ENCODE data around the gene WDHD1. TPM values are rescaled to one million over a fixed set of nuclear protein-coding genes. Genes with fewer than 3 reads are reported as not detected.
"Not testable (repeated sequence)": the region's sequence is repeated elsewhere in the genome, so short reads cannot be mapped to it uniquely, and the experiment has no call there.

Gene WDHD1, protein sequence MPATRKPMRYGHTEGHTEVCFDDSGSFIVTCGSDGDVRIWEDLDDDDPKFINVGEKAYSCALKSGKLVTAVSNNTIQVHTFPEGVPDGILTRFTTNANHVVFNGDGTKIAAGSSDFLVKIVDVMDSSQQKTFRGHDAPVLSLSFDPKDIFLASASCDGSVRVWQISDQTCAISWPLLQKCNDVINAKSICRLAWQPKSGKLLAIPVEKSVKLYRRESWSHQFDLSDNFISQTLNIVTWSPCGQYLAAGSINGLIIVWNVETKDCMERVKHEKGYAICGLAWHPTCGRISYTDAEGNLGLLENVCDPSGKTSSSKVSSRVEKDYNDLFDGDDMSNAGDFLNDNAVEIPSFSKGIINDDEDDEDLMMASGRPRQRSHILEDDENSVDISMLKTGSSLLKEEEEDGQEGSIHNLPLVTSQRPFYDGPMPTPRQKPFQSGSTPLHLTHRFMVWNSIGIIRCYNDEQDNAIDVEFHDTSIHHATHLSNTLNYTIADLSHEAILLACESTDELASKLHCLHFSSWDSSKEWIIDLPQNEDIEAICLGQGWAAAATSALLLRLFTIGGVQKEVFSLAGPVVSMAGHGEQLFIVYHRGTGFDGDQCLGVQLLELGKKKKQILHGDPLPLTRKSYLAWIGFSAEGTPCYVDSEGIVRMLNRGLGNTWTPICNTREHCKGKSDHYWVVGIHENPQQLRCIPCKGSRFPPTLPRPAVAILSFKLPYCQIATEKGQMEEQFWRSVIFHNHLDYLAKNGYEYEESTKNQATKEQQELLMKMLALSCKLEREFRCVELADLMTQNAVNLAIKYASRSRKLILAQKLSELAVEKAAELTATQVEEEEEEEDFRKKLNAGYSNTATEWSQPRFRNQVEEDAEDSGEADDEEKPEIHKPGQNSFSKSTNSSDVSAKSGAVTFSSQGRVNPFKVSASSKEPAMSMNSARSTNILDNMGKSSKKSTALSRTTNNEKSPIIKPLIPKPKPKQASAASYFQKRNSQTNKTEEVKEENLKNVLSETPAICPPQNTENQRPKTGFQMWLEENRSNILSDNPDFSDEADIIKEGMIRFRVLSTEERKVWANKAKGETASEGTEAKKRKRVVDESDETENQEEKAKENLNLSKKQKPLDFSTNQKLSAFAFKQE
- 14.8 and 16.3 TPM in 2 replicates for total RNA-seq (2014; rRNA removed; shearing (Covaris generic))
- polyA plus RNA-seq (2015; cell fraction: cytosol; rRNA removed): 10.2 and 12.6 TPM in 2 replicates
- 21.8 and 23.4 TPM in 2 replicates for polyA plus RNA-seq (2015; cell fraction: nucleus; rRNA removed)

DNA sequence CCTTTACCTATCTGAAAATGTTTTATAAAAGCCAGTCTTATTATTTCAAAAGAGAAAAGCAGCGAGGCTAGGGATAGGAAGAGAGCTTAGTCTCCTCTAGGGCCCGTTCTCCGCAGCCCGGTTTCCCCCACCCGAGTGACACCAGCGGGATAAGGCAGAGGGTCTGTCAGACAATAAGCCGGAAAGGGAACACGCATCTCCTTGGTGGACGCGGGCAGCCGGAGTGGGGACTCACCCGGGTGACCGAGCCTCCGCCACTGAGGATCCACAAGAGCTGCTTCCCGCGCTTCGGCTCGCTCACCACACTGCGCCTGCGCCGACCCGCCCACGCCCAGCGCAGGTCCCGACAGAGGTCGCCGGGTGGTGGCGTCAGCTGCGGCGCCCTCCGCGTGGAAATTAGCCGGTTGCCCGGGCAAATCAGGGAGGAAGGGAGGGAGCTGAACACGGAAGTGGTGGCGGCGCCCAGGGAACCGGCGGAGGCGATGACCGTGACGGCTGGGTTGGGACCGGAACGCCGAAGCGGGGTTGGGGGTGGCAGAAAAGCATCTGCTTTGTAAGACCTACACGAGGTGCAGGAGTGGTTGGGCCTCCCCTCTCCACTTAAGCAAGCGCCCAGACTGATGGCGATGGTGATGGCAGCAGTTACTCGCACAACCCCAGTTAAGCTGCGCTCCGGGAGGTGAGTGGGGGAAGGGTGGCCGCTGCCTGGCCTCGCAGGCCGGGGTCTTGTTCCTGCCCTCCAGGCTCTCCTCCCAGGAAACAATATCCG, at the start of gene WDHD1, which contains the start of gene SOCS4:
WDHD1 (minus strand) TSS at position 307 of the 769 bp plus-strand sequence. CDS start 312 bp downstream, outside the sequence.
SOCS4 (plus strand) TSS at position 444 of the 769 bp plus-strand sequence. CDS start 15,806 bp downstream, outside the sequence.
- peak; percentile 95 for DNase-seq (ENCODE audit: low read depth)

DNA sequence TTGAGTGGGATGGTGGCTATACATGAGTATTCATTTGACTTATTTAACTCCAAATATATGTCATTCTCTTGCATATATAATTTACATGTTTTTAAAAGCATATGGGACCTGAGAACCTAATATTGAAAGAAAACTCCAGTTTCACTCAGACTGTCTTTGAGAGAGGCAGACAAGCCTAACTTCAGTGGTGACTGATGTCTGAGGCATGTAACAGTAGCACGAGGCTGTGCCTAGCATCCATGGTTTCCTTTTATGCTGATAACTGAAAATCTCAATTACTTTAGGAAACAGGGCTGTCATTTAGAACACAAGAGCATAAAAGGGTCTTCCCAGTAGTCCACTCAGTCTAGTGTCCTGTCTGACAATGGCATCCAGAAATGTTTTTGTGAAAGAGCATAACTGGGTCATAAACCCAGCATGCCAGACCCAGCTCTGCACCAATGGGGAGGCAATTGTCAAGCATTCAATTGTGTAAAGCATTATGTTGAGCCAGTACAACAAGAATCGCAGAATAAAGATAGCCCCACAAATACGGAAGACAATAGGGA, 48.8 kb upstream of the WDHD1 start:
- DNase-seq (ENCODE audit: low read depth): no peak

DNA sequence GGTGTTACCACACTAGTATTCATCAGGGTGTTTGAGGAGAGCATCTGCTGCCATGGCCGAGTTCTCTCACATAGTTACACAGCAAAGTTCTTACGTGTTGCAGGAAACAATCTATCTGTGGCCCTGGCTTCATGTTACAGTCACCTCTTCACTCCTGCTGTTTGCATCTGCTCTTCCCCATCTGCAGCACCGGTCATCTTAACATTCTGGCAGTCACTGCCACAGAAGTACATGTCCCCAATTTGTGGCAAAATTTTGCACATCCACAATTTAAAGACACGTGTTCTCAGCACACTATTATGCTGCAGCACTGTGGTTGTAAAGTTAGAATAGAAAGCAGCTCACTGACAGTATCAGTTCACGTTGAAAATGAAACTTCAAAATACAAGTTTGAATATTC, 47.8 kb upstream of the WDHD1 start:
- DNase-seq (ENCODE audit: low read depth): no peak

DNA sequence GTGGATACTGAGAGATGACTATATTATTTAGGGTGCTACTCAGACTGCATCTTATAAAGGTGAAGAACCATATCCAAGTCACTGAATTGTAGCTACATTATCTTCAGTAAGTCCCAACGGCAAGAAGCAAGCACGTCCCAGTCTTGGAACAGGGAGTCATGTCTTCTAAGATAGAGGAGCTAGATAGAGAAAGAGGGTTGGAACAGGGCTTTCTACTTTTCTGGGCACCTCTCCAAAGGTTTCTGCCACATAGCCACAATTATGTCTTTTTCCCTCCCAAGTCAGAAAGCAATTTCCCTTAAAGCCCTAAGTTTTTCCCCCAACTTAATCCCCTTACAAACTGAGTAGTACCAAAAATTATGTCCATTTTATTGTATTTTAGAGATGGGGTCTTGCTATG, 47.0 kb upstream of the WDHD1 start:
- DNase-seq (ENCODE audit: low read depth): peak; percentile 45

DNA sequence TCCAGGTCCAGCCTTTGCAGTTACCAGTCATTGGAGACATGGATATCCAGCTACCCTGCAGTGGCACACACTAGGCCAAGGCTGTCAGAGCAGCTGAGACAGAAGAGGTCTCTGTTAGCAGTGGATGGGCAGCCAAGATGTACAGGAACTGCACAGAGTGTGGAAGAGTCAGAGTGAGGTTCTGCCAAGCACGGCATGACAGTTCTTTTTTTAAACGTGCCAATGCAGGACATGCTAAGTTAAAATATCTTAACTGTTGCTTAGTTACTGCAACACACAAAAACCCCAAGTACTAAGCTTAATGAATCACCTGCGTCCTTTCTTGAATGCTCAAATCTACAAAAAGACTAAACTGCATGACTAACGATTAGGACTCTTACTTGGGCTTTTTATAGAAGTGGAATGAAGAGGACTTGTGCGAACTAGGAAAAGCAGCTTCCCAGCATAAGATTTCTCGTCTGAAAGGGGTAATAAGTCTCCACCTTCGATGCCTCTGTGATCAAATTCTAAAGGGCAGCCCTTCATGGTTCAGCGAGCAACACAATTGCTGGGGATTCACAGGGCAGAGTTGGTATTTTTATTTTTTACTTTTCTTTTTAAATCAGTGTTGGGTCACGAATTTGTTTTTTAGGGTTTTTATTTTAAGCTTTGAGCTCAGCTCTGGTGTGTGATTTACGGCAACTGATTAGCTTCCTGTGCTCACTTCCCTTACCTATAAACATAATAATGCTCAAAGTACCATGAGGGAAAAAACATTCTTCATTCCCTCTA, 45.2 kb upstream of the WDHD1 start:
- peak; percentile 91 for DNase-seq (ENCODE audit: low read depth)

DNA sequence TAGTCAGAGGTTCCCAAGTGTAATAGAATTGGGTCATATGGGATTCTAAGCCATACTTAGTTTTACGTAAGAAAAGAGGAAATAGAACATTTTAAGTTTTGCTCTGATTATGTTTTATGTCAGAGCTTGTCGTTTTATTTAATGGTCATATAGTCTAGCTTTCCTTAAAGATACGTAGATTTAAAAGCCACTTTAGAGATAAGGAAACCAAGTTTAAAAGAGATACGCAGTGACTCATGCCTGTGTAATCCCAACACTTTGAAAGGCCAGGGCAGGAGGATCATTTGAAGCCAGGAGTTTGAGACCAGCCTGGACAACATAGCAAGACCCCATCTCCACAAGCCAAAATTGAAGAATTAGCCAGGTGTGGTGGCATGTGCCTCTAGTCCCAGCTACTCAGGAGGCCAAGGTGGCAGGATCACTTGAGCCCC, 44.1 kb upstream of the WDHD1 start:
- no peak for DNase-seq (ENCODE audit: low read depth)

DNA sequence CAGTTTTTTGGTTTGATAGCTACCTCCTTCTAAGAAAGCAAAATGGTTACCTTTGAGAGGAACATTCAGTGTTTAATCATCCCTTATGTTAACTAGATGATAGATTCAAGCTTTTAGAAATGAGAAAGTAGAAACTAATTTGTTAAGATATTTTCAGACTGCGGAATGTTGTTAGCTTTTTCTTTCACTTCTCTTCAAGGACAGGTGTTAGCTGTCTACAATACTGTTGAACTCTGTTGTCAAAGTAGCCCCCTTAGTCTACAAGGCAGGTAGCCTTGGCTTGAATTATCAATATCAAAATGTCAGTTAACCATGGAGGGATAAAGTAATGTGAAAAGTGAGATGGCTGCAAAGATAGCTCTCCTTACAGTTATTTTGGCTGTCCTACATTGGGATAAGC, 39.3 kb upstream of the WDHD1 start:
- DNase-seq (ENCODE audit: low read depth): no peak

DNA sequence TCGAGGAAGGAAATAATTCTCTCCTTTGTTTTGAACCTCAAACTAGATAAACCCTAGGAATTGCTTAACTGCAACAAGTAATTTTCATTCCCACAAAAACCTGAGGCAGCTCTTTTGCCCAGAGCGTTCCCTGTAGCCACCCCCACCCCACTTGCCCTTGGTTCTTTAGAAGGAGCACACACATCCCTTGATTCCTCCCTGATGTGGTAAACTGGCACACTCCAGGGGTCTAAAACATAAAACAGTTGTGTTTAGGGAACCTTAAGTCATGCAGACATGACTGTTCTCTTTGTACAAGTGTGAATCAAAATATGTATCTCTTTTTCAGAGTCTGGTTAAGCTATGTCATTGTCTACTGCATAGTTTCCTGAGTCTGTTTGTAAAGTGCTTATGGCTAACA, 38.5 kb upstream of the WDHD1 start:
- DNase-seq (ENCODE audit: low read depth): no peak

DNA sequence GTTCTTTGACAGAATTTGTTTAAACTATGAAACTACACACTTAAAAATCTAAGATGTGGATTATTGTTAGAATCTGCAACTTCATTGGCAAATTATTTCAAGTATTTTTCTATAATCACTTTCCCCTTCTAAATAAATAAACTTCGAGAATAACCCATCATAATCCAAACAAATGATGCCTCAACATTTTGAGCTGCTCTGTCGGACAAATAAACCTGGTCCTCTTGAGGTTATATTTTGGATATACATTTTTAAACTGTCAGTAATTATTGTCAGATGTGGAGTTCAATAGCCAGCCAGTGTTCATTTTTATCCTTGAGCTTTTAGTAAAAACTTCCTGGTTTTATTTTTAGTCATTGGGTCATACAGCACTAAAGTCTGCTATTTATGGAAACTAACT, 38.0 kb upstream of the WDHD1 start:
- DNase-seq (ENCODE audit: low read depth): not testable (repeated sequence)

DNA sequence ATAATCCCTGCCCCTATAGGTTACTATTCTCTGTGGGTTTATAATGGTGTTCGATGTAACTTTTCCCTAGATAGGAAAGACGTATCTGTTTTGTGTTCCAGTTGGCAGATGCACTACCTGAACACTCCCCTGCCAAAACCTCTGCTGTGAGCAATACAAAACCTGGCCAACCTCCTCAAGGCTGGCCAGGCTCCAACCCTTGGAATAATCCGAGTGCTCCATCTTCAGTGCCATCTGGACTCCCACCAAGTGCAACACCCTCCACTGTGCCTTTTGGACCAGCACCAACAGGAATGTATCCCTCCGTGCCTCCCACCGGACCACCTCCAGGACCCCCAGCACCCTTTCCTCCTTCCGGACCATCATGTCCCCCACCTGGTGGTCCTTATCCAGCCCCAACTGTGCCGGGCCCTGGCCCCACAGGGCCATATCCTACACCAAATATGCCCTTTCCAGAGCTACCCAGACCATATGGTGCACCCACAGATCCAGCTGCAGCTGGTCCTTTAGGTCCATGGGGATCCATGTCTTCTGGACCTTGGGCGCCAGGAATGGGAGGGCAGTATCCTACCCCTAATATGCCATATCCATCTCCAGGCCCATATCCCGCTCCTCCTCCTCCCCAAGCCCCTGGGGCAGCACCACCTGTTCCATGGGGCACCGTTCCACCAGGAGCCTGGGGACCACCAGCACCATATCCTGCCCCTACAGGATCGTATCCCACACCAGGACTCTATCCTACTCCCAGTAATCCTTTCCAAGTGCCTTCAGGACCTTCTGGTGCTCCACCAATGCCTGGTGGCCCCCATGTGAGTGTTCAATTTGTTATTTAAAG, 35.8 kb upstream of the WDHD1 start:
- no peak for DNase-seq (ENCODE audit: low read depth)

DNA sequence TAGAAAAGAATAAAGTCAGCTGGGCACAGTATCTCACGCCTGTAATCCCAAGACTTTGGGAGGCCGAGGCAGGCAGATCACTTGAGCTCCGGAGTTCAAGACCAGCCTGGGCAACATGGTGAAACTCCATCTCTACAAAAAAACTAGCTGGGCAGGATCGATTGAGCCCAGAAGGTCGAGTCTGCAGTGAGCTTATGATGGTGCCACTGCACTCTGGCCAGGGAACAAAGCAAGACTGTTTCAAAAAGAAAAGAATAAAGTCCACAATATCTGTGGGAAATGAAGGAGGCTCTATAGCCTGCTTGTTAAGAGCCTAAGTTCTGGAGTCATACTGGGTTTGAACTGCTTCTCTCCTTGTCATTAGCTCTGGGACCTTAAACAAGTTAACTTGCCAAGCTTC, 32.4 kb upstream of the WDHD1 start:
- no peak for DNase-seq (ENCODE audit: low read depth)

DNA sequence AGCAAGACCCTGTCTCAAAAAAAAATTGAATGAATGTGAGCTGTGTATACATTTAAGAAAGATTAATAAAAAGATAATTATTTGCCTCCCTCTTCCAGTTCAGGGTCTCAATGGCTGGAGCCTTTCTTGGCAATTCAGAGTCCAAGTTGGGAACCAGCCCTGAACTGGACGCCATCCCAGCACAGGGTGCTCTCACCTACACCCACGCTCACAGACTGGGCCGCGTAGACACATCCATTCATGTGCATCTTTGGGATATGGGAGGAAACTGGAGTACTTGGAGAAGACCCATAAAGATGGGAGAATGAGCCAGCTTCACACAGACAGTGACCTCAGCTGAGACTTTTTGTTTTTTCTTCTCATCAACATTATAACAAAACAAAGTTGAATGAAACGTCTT, 31.0 kb upstream of the WDHD1 start:
- DNase-seq (ENCODE audit: low read depth): no peak

DNA sequence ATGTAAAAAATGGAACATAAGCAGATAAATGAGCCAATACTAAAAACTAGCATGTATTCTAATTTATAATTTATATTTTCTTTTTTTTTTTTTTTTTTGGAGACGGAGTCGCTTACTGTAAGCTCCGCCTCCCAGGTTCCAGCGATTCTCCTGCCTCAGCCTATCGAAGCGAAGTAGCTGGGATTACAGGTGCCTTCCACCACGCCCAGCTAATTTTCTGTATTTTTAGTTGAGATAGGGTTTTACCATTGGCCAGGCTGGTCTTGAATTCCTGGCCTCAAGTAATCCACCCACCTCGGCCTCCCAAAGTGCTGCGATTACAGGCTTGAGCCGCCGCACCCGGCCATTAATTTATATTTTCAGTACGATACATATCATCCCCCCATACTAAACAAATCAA, 27.2 kb upstream of the WDHD1 start:
- no peak for DNase-seq (ENCODE audit: low read depth)

DNA sequence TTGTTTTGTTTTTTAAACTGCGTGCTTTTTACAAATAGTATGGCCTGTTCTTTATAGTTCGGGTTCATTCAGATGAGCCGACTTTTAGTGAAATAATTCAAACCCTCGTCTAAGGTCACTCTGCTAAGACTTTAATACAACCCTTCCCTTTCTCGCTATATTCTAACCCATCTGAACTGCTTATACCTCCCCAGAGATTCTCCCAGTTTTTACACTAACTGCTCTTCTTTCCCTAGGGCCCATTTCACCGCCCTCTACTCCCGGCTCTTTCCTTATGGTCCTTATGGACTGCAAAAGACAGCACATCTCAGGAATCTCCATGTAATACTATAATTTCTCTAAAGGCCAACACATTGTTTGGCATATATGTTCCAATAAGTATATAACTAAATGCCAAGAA, 26.6 kb upstream of the WDHD1 start:
- DNase-seq (ENCODE audit: low read depth): no peak

DNA sequence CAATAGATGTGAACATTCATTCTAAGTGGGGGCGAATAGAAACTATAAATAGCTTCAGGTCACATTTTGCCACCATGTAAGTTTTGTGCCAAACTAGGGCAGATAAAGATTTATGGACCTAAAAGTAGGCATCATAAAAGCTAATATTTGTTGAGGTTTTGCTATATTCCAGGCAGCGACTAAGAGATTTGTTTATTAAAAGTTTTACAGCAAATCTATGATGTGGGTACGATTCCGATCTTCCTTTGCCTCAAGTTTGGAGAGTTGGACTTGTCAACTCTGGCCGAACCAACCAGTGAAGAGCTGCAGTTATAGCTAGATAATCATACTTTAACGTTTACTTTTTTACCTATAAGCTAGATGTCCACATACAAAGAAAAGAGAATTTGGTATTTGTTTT, 26.1 kb upstream of the WDHD1 start:
- no peak for DNase-seq (ENCODE audit: low read depth)

DNA sequence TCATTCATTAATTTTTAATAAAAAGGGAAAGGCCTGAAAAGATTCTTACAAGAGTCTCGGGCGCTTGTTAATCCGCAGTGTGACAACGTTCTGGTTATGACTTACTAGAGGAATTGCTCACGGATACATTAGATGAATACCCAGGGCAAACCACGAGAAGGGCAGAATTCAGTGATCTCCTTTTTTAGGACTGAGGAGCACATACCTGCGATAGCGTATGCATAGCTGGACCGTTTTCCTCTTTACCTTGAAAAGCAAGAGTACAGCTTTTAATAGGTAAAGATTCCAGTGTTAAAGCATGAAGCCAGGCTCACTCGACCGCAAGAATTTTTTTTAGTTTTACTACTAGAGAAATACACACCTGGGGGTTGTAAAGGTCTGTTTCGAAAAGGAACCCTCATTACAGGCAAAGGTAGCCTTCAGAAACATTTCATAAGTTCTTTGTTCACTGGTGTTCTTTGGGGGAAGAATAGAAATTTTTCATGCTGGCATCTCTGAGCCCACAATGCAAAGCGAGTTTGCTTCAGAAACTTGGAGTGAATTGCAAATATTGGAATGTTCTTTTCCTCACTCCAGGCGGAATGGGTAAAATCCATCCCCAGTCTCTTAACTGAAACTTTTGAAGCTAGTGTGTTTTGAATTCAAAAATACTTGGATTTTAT, 25.5 kb upstream of the WDHD1 start:
- DNase-seq (ENCODE audit: low read depth): no peak

DNA sequence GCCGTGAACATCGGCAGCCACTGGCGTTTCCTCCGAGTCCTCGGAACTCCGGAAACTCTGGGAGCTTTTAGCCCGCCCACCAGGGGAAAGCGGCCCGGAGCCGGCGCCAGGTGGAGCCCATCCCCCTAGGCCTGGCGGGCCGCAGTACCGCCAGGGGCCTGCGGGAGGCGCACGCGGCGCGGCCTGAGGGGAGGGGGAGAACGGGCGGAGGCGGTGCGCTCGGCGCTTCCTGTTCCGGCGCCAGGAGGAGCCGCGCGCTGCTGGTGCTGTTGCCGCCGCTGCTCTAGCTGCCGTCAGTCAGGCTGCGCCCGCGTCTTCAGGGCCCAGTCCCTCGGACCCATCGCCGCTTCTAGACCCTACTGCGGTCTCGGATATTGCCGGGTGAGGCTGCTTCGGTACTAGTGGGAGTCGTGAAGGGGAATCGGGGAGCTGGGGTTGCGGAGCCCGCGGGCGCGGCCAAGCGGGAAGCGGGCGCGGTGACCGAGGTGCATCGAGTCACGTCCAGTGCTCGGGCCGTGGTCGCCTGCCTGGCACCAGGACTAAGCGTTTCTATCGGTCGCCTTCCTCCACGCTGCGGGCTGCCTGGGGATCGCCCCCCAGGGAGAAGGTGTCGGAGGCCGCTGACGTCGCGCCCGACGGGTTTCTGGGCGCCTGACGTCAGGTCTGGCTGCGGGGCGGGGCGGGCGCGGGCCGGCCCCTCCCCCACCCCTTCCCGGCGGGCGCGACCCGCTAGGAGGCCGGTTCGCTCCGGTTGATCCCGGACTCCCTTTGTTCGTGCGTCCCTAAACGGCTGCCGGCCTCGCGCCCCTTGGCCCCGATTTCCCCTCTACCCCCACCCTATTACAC, 24.7 kb upstream of the WDHD1 start, which contains the start of gene MAPK1IP1L:
MAPK1IP1L (plus strand) TSS at position 225 of the 846 bp plus-strand sequence. CDS start 10,037 bp downstream, outside the sequence.
- peak; percentile 93 for DNase-seq (ENCODE audit: low read depth)
